Osteocyte (in vitro differentiated cells): ENCODE data around the gene EPHB1. TPM values are rescaled to one million over a fixed set of nuclear protein-coding genes. Genes with fewer than 3 reads are reported as not detected.

Experiments
- DNase-seq: peaks from one replicate; pipeline ENCODE4 v3.0.0; 2021; ENCODE audit warnings: mixed read lengths; ENCODE audit not compliant: unreplicated experiment; ENCODE audit errors: extremely low spot score
- H3K27ac Mint-ChIP-seq: one replicate; pipeline ENCODE4 v1.8.0; 2021; ENCODE audit warnings: mild to moderate bottlenecking, mixed read lengths; ENCODE audit not compliant: unreplicated experiment
- H3K27me3 Mint-ChIP-seq: one replicate; pipeline ENCODE4 v1.8.0; 2021; ENCODE audit warnings: mixed read lengths; ENCODE audit not compliant: unreplicated experiment
- H3K36me3 Mint-ChIP-seq: one replicate; pipeline ENCODE4 v1.8.0; 2021; ENCODE audit warnings: mixed read lengths; ENCODE audit not compliant: unreplicated experiment
- H3K4me1 Mint-ChIP-seq: one replicate; pipeline ENCODE4 v1.8.0; 2021; ENCODE audit warnings: mixed read lengths; ENCODE audit not compliant: unreplicated experiment
- H3K4me3 Mint-ChIP-seq: one replicate; pipeline ENCODE4 v1.8.0; 2021; ENCODE audit warnings: mild to moderate bottlenecking, moderate library complexity, mixed read lengths; ENCODE audit not compliant: unreplicated experiment
- H3K9me3 Mint-ChIP-seq: one replicate; pipeline ENCODE4 v1.8.0; 2021; ENCODE audit warnings: mixed read lengths; ENCODE audit not compliant: unreplicated experiment
- CTCF ChIP-seq: fragments of 200-600 bp; sonication (generic); IDR thresholded peaks from 2 replicates; pipeline ENCODE4 v1.5.0; 2021; ENCODE audit warnings: antibody characterized with exemption, mild to moderate bottlenecking, moderate library complexity
- total RNA-seq: library from RNA; stranded (reverse); gene quantifications from 2 replicates; pipeline ENCODE4 v1.2.1, GENCODE V29; 2021

EPHB1 gene
- total RNA-seq, 1 donor from 2014 or later: 0.75 TPM

- Mint-ChIP-seq H3K4me1 (no peaks in the 10 kb centered on the region), H3K4me3 (no peak overlapping the region), H3K36me3 (no peaks in the 10 kb centered on the region), H3K27me3 (no peaks in the 10 kb centered on the region), H3K27ac (no peak overlapping the region), H3K9me3 (peaks cover 3% of the 10 kb centered on the region)
- TF ChIP-seq CTCF: no peak
- DNase-seq: no peak
Measured at GRCh38 chr3:134885877-134886621, 91.0 kb downstream of the EPHB1 start.

GRCh38 chr3:134886991-134887390 is 91.9 kb downstream of the EPHB1 start:
- H3K4me1 Mint-ChIP-seq: no peaks in the 10 kb centered on the region
- no peak for DNase-seq
- H3K36me3 Mint-ChIP-seq: no peaks in the 10 kb centered on the region
- H3K27ac Mint-ChIP-seq: no peak overlapping the region
- no peak overlapping the region for H3K4me3 Mint-ChIP-seq
- no peak for TF ChIP-seq CTCF
- H3K9me3 Mint-ChIP-seq: peaks cover 4% of the 10 kb centered on the region
- H3K27me3 Mint-ChIP-seq: no peaks in the 10 kb centered on the region

- TF ChIP-seq CTCF: no peak
- H3K4me3 Mint-ChIP-seq: no peak overlapping the region
- no peaks in the 10 kb centered on the region for H3K27me3 Mint-ChIP-seq
- no peak for DNase-seq
- H3K4me1 Mint-ChIP-seq: no peaks in the 10 kb centered on the region
- H3K36me3 Mint-ChIP-seq: no peaks in the 10 kb centered on the region
- peaks cover 4% of the 10 kb centered on the region for H3K9me3 Mint-ChIP-seq
- H3K27ac Mint-ChIP-seq: no peak overlapping the region
Measured at GRCh38 chr3:134887536-134887935, 92.5 kb downstream of the EPHB1 start.

GRCh38 chr3:134892326-134892725 is 97.3 kb downstream of the EPHB1 start:
- H3K27ac Mint-ChIP-seq: no peak overlapping the region
- DNase-seq: no peak
- peaks cover 4% of the 10 kb centered on the region for H3K9me3 Mint-ChIP-seq
- no peak overlapping the region for H3K4me3 Mint-ChIP-seq
- no peaks in the 10 kb centered on the region for H3K27me3 Mint-ChIP-seq
- no peaks in the 10 kb centered on the region for H3K4me1 Mint-ChIP-seq
- H3K36me3 Mint-ChIP-seq: no peaks in the 10 kb centered on the region
- no peak for TF ChIP-seq CTCF

GRCh38 chr3:134892761-134893160 is 97.7 kb downstream of the EPHB1 start:
- H3K27ac Mint-ChIP-seq: no peak overlapping the region
- no peaks in the 10 kb centered on the region for H3K4me1 Mint-ChIP-seq
- no peak overlapping the region for H3K4me3 Mint-ChIP-seq
- H3K36me3 Mint-ChIP-seq: no peaks in the 10 kb centered on the region
- H3K27me3 Mint-ChIP-seq: no peaks in the 10 kb centered on the region
- no peak for DNase-seq
- peaks cover 4% of the 10 kb centered on the region for H3K9me3 Mint-ChIP-seq
- TF ChIP-seq CTCF: no peak
